ENCODE measurements around the gene PEPD.

Gene PEPD

GRCh38 chr19:33427801-33428626, 93.6 kb downstream of the PEPD start:
- Histone ChIP-seq H3K27ac (replicated peaks) (no peak overlapping the region), H3K4me3 (replicated peaks; ENCODE audit: insufficient read depth, low read length) (no peak overlapping the region), H3K27me3 (ENCODE audit: insufficient read depth, poor library complexity, severe bottlenecking) (no peaks in the 10 kb centered on the region)
- DNase-seq (ENCODE audit: low read depth in 1 of 2, low spot score in 1 of 2): no peak
- TF ChIP-seq POLR2AphosphoS5 (IDR thresholded peaks at IDR 0.05; ENCODE audit: low read depth) (no peak), REST (IDR thresholded peaks at IDR 0.05; ENCODE audit: insufficient replicate concordance, low read depth) (no peak), SPI1 (IDR thresholded peaks at IDR 0.05; ENCODE audit: borderline replicate concordance, low read depth) (no peak), GABPA (IDR thresholded peaks at IDR 0.05; ENCODE audit: low read depth) (no peak), CTCF (IDR thresholded peaks at IDR 0.05; ENCODE audit: insufficient read depth, low read length) (no peak)

- Histone ChIP-seq H3K27ac (replicated peaks) (no peak overlapping the region), H3K4me3 (replicated peaks; ENCODE audit: insufficient read depth, low read length) (no peak overlapping the region), H3K27me3 (ENCODE audit: insufficient read depth, poor library complexity, severe bottlenecking) (no peaks in the 10 kb centered on the region)
- TF ChIP-seq GABPA (IDR thresholded peaks at IDR 0.05; ENCODE audit: low read depth): no peak
- no peak for TF ChIP-seq POLR2AphosphoS5 (IDR thresholded peaks at IDR 0.05; ENCODE audit: low read depth)
- TF ChIP-seq CTCF (IDR thresholded peaks at IDR 0.05; ENCODE audit: insufficient read depth, low read length): no peak
- no peak for TF ChIP-seq SPI1 (IDR thresholded peaks at IDR 0.05; ENCODE audit: borderline replicate concordance, low read depth)
- TF ChIP-seq REST (IDR thresholded peaks at IDR 0.05; ENCODE audit: insufficient replicate concordance, low read depth): no peak
- DNase-seq (ENCODE audit: low read depth in 1 of 2, low spot score in 1 of 2): no peak
Observed at GRCh38 chr19:33426621-33427361, 94.8 kb downstream of the PEPD start.

- H3K4me3 ChIP-seq (replicated peaks; ENCODE audit: insufficient read depth, low read length): no peak overlapping the region
- TF ChIP-seq GABPA (IDR thresholded peaks at IDR 0.05; ENCODE audit: low read depth): no peak
- H3K27ac ChIP-seq (replicated peaks): no peak overlapping the region
- H3K27me3 ChIP-seq (ENCODE audit: insufficient read depth, poor library complexity, severe bottlenecking): no peaks in the 10 kb centered on the region
- no peak for DNase-seq (ENCODE audit: low read depth in 1 of 2, low spot score in 1 of 2)
Observed at GRCh38 chr19:33424181-33424580, 97.4 kb downstream of the PEPD start.

DNA sequence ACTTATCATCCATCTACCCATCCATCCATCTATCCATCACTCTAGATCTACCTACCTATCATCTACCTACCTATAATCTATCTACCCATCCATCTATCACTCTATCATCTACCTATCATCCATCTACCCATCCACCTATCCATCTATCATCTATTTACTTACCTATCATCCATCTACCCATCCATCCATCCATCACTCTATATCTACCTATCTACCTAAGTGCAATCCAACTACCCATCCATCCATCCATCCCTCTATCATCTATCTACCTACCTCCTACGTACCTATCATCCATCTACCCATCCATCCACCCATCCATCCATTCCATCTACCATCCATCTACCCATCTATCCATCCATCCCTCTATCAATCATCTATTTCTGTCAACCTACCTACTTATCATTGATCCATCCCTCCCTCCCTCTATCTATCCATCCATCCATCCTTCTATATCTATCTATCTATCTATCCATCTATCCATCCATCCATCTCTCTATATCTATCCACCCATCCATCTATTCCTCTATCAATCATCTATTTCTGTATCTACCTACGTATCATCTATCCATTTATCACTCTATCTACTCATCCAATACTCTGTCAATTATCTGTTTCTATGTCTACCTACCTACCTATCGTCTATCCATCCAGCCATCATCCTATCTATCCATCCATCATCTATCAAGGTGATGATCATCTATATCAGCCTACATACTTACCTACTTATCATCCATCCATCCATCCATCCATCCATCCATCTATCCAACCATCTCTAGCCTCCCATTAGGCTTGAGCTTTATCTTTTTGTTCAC, 99.0 kb downstream of the PEPD start:
- Histone ChIP-seq H3K4me3 (replicated peaks; ENCODE audit: insufficient read depth, low read length) (no peak overlapping the region), H3K27ac (replicated peaks) (no peak overlapping the region), H3K27me3 (ENCODE audit: insufficient read depth, poor library complexity, severe bottlenecking) (no peaks in the 10 kb centered on the region)
- TF ChIP-seq SPI1 (IDR thresholded peaks at IDR 0.05; ENCODE audit: borderline replicate concordance, low read depth): no peak
- no peak for TF ChIP-seq GABPA (IDR thresholded peaks at IDR 0.05; ENCODE audit: low read depth)
- no peak for TF ChIP-seq REST (IDR thresholded peaks at IDR 0.05; ENCODE audit: insufficient replicate concordance, low read depth)
- no peak for TF ChIP-seq POLR2AphosphoS5 (IDR thresholded peaks at IDR 0.05; ENCODE audit: low read depth)
- TF ChIP-seq CTCF (IDR thresholded peaks at IDR 0.05; ENCODE audit: insufficient read depth, low read length): no peak
- no peak for DNase-seq (ENCODE audit: low read depth in 1 of 2, low spot score in 1 of 2)

Measured in HL-60 (cell line).